Measurements from ENCODE around the gene TRIO.

DNA sequence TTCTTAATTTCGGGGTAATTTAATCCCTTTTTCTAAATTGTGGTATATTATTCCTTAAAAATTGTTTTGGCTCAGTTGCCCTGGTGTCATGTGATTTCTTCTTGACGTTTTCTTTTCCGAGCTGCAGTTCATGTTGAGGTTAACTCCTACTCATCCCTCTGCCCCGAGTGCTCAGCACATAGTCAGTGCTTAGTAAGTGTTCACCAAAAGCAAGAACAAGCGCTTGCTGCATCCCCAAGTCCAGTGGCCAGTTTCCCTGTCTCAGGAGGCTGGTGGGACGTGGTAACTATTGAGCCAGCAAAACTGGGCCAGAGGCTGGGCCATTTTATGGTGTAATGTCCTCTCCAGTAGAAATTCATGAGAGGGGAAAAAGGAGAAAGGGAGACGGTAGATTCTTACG, 23.3 kb downstream of the TRIO start:
- TF ChIP-seq, protein P1, sequence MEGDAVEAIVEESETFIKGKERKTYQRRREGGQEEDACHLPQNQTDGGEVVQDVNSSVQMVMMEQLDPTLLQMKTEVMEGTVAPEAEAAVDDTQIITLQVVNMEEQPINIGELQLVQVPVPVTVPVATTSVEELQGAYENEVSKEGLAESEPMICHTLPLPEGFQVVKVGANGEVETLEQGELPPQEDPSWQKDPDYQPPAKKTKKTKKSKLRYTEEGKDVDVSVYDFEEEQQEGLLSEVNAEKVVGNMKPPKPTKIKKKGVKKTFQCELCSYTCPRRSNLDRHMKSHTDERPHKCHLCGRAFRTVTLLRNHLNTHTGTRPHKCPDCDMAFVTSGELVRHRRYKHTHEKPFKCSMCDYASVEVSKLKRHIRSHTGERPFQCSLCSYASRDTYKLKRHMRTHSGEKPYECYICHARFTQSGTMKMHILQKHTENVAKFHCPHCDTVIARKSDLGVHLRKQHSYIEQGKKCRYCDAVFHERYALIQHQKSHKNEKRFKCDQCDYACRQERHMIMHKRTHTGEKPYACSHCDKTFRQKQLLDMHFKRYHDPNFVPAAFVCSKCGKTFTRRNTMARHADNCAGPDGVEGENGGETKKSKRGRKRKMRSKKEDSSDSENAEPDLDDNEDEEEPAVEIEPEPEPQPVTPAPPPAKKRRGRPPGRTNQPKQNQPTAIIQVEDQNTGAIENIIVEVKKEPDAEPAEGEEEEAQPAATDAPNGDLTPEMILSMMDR (IDR thresholded peaks at IDR 0.05) = no peak
- no peak for TF ChIP-seq POLR2A (IDR thresholded peaks at IDR 0.05)
